Measurements from ENCODE around the gene BPI.

The BPI gene

GRCh38 chr20:38383147-38383546 is 79.2 kb downstream of the BPI start:
- no peak for TF ChIP-seq CTCF (IDR thresholded peaks at IDR 0.05; ENCODE audit: low read depth, low read length)
- no peak overlapping the region for H3K4me3 ChIP-seq (ENCODE audit: low read depth, low read length)

- TF ChIP-seq CTCF (IDR thresholded peaks at IDR 0.05; ENCODE audit: low read depth, low read length), result no peak
- no peak overlapping the region for H3K4me3 ChIP-seq (ENCODE audit: low read depth, low read length)
Measured at GRCh38 chr20:38386004-38386403, 82.0 kb downstream of the BPI start.

GRCh38 chr20:38386851-38387250 is 82.9 kb downstream of the BPI start:
- H3K4me3 ChIP-seq (ENCODE audit: low read depth, low read length), result no peak overlapping the region
- TF ChIP-seq CTCF (IDR thresholded peaks at IDR 0.05; ENCODE audit: low read depth, low read length), result no peak

All from WI38 (cell line).